ENCODE results near the gene GNAL.

DNA sequence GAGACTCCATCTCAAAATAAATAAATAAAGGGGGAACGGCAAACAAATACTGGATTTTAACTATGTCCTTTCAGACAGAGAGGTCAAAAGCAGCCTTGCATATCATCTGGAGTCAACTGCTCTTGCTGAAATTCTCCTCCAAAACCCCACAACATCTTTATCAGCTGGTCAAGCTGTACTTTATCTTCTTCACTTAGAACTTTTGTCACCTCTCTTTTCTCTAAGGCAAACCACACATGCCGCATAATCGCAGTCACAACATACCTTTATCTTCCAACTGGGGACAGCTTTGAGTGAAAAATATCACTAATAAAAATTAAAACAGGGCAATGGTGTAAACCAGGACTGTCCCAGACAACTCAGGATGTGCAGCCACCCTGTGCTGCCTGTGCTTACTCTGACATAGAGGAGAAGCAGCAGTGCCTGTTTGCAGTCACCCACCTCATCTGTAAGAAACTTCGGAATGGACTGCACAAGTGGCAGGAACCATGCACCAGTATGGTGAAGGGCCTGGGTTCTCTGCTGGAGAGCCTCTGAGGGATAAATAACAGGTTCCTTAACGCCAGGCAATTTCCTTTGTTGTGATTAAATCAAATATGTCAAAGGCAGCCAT, 212.9 kb downstream of the GNAL start:
- TF ChIP-seq CTCF (IDR thresholded peaks at IDR 0.05 in 8 of 11, conservative IDR thresholded peaks at IDR 0.05 in 3 of 11) (no peak), POLR2A (IDR thresholded peaks at IDR 0.05) (no peak), POLR2AphosphoS5 (IDR thresholded peaks at IDR 0.05) (no peak)

Data from spleen (tissue), 7 donors.